AG09319 (cell line): ENCODE data around the gene TCERG1L.

ENCODE experiments used
- DNase-seq: peaks from one replicate; pipeline ENCODE4 v3.0.0-alpha.2; 2010; ENCODE audit warnings: low read depth; ENCODE audit errors: extremely low read depth
- TF ChIP-seq, protein P1 (sequence below): IDR thresholded peaks from 2 replicates; pipeline ENCODE4 v1.5.1; 2011; ENCODE audit warnings: low read depth, mild to moderate bottlenecking, inconsistent platforms, low read length, moderate library complexity

TCERG1L gene

DNA sequence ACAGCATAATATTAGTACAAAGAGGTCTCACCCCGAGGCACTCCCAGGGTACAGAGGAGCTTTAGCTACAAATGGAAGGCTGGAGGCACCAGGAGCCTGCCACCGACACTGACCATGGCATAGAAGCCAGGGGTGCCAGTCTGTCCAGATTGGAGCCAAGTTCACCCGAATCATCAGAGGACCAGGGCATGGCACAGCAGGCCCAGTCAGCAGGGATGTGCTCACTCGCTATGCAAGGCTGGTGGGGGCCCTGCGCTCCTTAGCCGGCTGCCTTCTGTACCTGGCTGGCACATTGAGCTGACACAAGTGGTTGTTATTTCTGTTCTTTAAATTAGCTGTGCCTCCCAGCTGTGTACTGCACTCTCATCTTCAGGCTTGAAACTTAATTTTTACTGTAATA, 149.3 kb downstream of the TCERG1L start:
- no peak for DNase-seq

DNA sequence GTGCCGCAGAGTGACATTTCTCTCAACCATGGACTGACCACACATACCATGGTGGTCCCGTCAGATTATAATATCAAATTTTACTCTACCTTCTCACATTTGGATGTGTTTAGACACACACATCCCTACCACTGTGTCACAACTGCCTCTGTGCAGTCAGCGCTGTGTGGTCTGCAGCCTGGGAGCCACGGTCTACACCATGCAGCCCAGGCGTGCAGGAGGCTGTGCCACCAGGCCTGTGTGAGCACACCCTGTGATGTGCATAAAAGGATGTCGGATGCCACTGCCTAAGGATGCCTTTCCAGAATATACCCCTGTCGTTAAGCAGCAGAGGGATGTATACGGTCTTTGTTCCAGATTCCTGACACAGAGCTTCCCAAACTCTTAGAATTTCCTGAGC, 150.4 kb downstream of the TCERG1L start:
- TF ChIP-seq, protein P1, sequence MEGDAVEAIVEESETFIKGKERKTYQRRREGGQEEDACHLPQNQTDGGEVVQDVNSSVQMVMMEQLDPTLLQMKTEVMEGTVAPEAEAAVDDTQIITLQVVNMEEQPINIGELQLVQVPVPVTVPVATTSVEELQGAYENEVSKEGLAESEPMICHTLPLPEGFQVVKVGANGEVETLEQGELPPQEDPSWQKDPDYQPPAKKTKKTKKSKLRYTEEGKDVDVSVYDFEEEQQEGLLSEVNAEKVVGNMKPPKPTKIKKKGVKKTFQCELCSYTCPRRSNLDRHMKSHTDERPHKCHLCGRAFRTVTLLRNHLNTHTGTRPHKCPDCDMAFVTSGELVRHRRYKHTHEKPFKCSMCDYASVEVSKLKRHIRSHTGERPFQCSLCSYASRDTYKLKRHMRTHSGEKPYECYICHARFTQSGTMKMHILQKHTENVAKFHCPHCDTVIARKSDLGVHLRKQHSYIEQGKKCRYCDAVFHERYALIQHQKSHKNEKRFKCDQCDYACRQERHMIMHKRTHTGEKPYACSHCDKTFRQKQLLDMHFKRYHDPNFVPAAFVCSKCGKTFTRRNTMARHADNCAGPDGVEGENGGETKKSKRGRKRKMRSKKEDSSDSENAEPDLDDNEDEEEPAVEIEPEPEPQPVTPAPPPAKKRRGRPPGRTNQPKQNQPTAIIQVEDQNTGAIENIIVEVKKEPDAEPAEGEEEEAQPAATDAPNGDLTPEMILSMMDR, result no peak
- DNase-seq, result no peak

More for the DNA sequence above, 149.3 kb downstream of the TCERG1L start:
- TF ChIP-seq, protein P1, result no peak

DNA sequence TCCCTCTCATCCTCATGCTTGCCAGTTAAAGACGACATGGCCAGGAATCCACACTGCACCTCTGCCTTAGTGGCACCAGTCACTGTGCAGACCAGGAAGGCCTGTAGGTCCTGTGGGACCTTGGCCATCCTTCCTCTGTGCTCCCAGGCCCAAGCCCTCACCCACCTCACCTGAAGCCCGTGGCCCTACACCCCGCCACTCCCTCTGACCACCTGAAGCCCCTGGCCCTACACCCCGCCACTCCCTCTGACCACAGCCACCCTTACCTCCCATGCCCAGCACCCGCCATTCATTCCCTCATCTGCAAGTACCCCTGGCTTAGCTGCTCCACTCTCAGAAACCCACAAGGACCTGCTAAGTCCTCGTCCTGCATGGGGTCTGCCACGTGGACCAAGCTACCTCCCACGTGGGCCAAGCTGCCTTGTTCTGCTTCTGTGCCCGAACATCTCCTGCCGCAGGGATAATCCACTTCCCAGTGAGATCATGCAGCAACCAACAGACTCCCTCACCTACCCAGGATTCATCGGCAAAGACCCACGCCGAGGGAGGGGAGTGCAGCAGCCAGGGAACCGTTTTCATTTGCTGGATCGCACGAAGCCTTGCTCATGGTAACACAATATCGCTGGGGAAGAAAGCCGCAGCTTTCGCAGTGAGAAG, 151.2 kb downstream of the TCERG1L start:
- TF ChIP-seq, protein P1, result no peak
- no peak for DNase-seq

DNA sequence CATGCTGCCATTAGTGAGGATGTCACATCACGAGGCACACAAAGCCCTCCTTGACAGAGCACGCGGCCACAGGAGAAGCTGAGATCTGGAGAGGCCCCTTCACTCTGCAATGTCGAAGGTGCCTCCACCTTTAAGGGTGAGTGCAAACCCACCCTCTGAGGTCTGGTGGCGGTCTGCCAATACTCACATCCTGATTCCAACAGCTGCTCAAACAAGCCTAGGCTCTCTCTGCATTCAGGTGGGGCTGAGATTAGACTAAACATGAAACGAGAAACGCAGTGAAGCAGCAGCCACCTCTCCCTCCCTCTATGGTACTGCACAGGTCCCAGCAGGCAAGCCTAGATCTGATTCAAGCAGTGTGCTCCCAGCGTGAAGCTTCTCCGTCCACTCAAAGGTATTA, 151.8 kb downstream of the TCERG1L start:
- TF ChIP-seq, protein P1, result no peak
- DNase-seq, result no peak

DNA sequence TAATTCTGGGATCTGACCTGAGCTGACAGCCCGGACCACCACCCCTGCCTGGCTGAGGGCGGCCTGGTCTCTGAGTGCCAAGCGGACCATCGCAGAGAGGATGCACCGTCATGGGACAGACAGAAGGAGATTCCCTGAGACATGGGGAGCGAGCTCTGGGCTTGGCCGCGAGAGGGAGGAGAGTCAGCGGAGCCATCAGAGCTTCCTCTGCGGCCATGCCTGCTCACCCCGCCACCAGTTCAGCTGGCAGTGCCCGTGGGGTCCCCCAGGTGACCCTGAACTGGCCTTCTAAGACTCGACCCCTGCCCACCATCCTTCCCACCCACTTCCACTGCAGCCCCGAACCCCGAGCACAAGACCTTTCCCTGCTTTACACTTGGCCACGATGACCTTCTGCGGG, 152.8 kb downstream of the TCERG1L start:
- DNase-seq, result no peak

DNA sequence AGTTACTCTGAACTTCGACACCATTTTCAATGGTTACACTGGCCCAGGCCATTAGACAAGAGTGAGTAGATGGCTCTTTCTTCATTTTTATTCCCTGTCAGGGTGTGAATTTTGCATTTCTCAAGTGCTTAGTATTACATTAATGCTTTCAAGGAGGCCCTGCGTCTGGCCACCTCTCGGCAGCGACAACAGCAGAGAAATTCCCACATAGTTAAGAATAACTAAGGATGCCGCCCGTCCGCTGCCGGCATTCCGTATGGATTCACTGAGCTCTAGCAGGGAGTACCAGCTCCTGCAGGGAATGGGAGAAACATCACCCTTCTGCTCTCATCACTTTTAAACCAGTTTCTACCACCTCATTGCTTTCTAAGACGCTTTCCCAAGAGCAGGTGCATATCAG, 153.6 kb downstream of the TCERG1L start:
- TF ChIP-seq, protein P1, result no peak

More for the DNA sequence above, 152.8 kb downstream of the TCERG1L start:
- TF ChIP-seq, protein P1, result no peak

DNA sequence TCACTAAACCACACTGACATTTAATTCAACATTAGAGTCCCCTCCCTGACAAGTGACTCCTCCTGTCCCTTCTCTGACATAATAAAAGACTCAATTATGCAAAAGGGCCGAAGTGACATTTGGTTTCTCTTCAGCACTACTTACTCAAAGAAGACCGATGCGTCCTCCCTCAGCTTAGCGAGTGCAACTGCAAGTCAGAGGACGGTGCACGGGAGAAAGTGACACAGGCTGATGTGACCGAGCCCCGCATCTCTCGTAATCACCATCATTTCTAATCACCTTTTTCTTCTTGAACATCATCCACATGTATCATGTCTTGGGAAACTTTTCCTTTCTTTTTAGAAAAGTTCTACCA, 155.7 kb downstream of the TCERG1L start:
- DNase-seq, result no peak
- TF ChIP-seq, protein P1, result no peak

More for the DNA sequence above, 153.6 kb downstream of the TCERG1L start:
- no peak for DNase-seq
